Testis (tissue), 2 donors: ENCODE results near the gene COL4A1.

Source experiments
- POLR2A ChIP-seq: fragments of 450-650 bp; IDR thresholded peaks from one replicate; pipeline ENCODE4 v1.6.1; 2017; ENCODE audit warnings: antibody characterized with exemption, mild to moderate bottlenecking, moderate library complexity
- TF ChIP-seq, protein P1 (sequence below), 3 experiments: fragments of 450-650 bp in 2 of 3; fragments of 200-600 bp in 1 of 3; sonication (generic) in 1 of 3; IDR thresholded peaks; one replicate each; pipeline ENCODE4 v1.5.1; 2016 to 2019; ENCODE audit warnings: antibody characterized with exemption in 3 of 3, mild to moderate bottlenecking in 2 of 3, moderate library complexity in 1 of 3

GRCh38 chr13:110106726-110107125, 200.2 kb downstream of the COL4A1 start:
- TF ChIP-seq, protein P1, sequence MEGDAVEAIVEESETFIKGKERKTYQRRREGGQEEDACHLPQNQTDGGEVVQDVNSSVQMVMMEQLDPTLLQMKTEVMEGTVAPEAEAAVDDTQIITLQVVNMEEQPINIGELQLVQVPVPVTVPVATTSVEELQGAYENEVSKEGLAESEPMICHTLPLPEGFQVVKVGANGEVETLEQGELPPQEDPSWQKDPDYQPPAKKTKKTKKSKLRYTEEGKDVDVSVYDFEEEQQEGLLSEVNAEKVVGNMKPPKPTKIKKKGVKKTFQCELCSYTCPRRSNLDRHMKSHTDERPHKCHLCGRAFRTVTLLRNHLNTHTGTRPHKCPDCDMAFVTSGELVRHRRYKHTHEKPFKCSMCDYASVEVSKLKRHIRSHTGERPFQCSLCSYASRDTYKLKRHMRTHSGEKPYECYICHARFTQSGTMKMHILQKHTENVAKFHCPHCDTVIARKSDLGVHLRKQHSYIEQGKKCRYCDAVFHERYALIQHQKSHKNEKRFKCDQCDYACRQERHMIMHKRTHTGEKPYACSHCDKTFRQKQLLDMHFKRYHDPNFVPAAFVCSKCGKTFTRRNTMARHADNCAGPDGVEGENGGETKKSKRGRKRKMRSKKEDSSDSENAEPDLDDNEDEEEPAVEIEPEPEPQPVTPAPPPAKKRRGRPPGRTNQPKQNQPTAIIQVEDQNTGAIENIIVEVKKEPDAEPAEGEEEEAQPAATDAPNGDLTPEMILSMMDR (IDR thresholded peaks at IDR 0.05): no peak
- no peak for TF ChIP-seq POLR2A
